AG04450 (cell line): ENCODE measurements around the gene ADCY4. TPM values are rescaled to one million over a fixed set of nuclear protein-coding genes. Genes with fewer than 3 reads are reported as not detected.

Source experiments
- CTCF ChIA-PET: fragments of 300-600, 350-600 bp; formaldehyde crosslinking; extraction: SDS; loops from one replicate; lab custom pipeline; 2022; ENCODE audit warnings: antibody characterized with exemption, inconsistent platforms; lab: Charles Lee
- POLR2A ChIA-PET: fragments of 350-600 bp; formaldehyde crosslinking; extraction: SDS; loops from one replicate; lab custom pipeline; 2021; ENCODE audit warnings: antibody characterized with exemption, inconsistent platforms; lab: Yijun Ruan, JAX
- DNase-seq: peaks from one replicate; pipeline ENCODE4 v3.0.0-alpha.2; 2011; ENCODE audit warnings: low read depth, low spot score
- H3K27ac ChIP-seq: one replicate; pipeline ENCODE4 v1.5.1; 2012; ENCODE audit warnings: low read depth, low read length, control low read depth
- H3K27me3 ChIP-seq: one replicate; pipeline ENCODE4 v1.6.0; 2012; ENCODE audit warnings: low read length; ENCODE audit not compliant: control insufficient read depth, insufficient read depth
- H3K4me3 ChIP-seq: 2 replicates; pipeline ENCODE4 v1.5.1; 2011; ENCODE audit warnings: mild to moderate bottlenecking, low read depth, low read length, control low read depth
- H3K9me3 ChIP-seq: 2 replicates; pipeline ENCODE4 v1.5.1; 2012; ENCODE audit warnings: low read length; ENCODE audit not compliant: control insufficient read depth, insufficient read depth
- polyA plus RNA-seq: library from polyadenylated mRNA; depleted of rRNA; stranded (reverse); fragments of >200 nt; gene quantifications from 2 replicates; pipeline ENCODE4 v1.2.3, GENCODE V29; 2011
- TF ChIP-seq, protein P1 (sequence below): IDR thresholded peaks from 2 replicates; pipeline ENCODE4 v1.5.1; 2011; ENCODE audit warnings: low read depth, low read length, control low read depth, inconsistent platforms

ADCY4 gene
- polyA plus RNA-seq, 1 experiment = 0.04 TPM

- CTCF ChIA-PET = interaction anchor here (0.6 to 21.9 kb wide), 3 partner anchors 10 to 95 kb away, joined by 3 to 712 read pairs (median 3); partner anchors contain the start of genes CBLN3 and KHNYN
These were observed 2.9 kb upstream of the ADCY4 start for GRCh38 chr14:24337824-24338175.

DNA sequence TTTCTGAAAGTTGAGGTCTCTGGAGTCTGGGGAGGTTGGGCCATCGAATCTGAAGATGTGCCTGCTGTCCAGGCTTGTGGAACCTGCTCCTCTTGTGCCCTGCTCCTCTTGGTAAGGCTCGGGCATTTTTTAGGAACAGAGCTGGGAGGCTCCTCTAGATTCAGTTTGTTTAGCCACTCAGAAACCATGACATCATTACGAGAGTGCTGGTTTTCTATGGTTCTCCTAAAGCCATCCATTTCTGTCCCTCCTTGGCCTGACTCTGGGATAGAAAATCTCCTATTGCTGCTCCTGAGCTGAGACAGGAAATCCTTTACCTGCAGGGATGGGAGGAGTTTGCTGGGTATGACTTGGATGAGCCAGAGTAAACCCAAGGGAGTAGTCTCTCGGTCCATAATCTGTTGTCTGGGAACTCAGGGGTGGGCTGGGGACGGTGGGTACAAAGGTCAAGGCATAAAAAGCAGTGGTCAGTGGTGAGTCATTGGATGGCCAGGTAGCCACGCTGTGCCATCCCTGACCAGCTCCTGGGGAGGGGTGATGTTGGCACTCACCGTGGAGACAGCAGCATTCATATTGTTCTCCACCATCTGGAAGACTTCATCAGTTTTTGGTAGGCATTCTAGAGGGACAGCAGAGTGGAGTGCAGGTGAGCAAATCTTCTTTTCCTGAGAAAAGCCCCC, 2.4 kb upstream of the ADCY4 start:
- peaks cover 88% of the 10 kb centered on the region for H3K27me3 ChIP-seq
- DNase-seq = no peak
- CTCF ChIA-PET = interaction anchor here (0.6 to 21.9 kb wide), 4 partner anchors 9 to 96 kb away, joined by 3 to 712 read pairs (median 38); partner anchors contain the start of genes CBLN3 and KHNYN
- no peak overlapping the region for H3K27ac ChIP-seq
- TF ChIP-seq, protein P1, sequence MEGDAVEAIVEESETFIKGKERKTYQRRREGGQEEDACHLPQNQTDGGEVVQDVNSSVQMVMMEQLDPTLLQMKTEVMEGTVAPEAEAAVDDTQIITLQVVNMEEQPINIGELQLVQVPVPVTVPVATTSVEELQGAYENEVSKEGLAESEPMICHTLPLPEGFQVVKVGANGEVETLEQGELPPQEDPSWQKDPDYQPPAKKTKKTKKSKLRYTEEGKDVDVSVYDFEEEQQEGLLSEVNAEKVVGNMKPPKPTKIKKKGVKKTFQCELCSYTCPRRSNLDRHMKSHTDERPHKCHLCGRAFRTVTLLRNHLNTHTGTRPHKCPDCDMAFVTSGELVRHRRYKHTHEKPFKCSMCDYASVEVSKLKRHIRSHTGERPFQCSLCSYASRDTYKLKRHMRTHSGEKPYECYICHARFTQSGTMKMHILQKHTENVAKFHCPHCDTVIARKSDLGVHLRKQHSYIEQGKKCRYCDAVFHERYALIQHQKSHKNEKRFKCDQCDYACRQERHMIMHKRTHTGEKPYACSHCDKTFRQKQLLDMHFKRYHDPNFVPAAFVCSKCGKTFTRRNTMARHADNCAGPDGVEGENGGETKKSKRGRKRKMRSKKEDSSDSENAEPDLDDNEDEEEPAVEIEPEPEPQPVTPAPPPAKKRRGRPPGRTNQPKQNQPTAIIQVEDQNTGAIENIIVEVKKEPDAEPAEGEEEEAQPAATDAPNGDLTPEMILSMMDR = no peak
- H3K9me3 ChIP-seq = no peaks in the 10 kb centered on the region; the same call in 1 of the 2 replicates
- POLR2A ChIA-PET = interaction anchor here (0.7 kb wide), 1 partner anchor 92 kb away, joined by 3 read pairs; the partner anchor contains the start of genes CBLN3 and KHNYN
- no peak overlapping the region for H3K4me3 ChIP-seq

More at GRCh38 chr14:24337824-24338175, 2.9 kb upstream of the ADCY4 start:
- H3K27ac ChIP-seq = no peak overlapping the region
- H3K9me3 ChIP-seq = no peaks in the 10 kb centered on the region; the same call in 1 of the 2 replicates
- no peak for DNase-seq
- H3K4me3 ChIP-seq = no peak overlapping the region
- TF ChIP-seq, protein P1 = no peak
- POLR2A ChIA-PET = no interaction called here
- H3K27me3 ChIP-seq = peaks cover 84% of the 10 kb centered on the region

GRCh38 chr14:24335461-24336171, 745 bp upstream of the ADCY4 start:
- TF ChIP-seq, protein P1 = no peak
- POLR2A ChIA-PET = no interaction called here
- Histone ChIP-seq H3K27me3 (peaks cover 80% of the 10 kb centered on the region), H3K4me3 (no peak overlapping the region), H3K27ac (no peak overlapping the region), H3K9me3 (no peaks in the 10 kb centered on the region; the same call in 1 of the 2 replicates)
- DNase-seq = no peak
- CTCF ChIA-PET = interaction anchor here (0.6 to 21.9 kb wide), 4 partner anchors 10 to 193 kb away, joined by 3 to 712 read pairs (median 62); partner anchors contain the start of genes CBLN3 and KHNYN

DNA sequence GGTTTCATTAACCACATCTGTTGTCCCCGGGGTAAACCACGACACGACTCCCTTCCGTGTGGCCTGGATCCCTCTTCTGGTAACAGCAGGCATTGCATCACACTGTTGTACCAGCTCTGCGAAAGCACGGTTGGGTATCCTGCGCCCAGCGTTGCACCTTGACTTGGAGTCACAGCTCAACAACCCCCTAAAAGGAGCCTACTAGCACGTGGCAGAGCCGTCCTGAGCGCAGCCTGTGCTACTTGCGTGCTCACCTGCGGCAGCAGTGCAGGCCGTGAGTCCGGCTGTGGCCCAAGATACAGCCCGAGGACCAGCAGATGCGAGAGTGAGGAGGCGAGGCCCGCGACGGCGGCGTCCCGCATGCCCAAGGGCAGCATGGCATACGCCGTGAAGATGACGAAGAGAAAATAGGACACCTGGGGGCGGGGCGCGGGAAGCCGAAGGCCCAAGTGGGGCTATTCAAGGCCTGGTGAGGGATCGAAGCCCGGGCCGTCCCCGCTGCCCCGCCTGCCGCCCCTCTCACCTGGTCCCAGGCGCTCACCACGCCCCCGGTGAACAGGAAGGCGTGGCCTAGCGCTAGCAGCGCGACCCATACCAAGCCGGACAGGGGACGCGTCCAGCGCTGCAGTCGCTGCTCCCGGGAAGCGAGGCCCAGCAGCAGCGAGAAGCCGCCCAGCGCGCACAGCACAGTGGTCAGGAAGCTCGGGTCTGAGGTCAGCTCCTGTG, 2.4 kb downstream of the ADCY4 start:
- no peak for DNase-seq
- POLR2A ChIA-PET = interaction anchor here (1.4 to 2.5 kb wide), 4 partner anchors 86 to 105 kb away, joined by 3 to 17 read pairs (median 10); partner anchors contain the start of gene KHNYN
- peaks cover 49% of the 10 kb centered on the region for H3K27me3 ChIP-seq
- peak overlapping the region; percentile 40 for H3K4me3 ChIP-seq
- TF ChIP-seq, protein P1 = peak; percentile 76
- no peak overlapping the region for H3K27ac ChIP-seq
- CTCF ChIA-PET = interaction anchor here (0.6 to 21.9 kb wide), 32 partner anchors 8 to 290 kb away, joined by 3 to 712 read pairs (median 12); partner anchors contain the start of genes CBLN3, CIDEB, KHNYN and LTB4R2
- no peaks in the 10 kb centered on the region; the same call in 1 of the 2 replicates for H3K9me3 ChIP-seq
